B cell (primary cell): Measurements from ENCODE around the gene ADSS2. TPM values are rescaled to one million over a fixed set of nuclear protein-coding genes. Genes with fewer than 3 reads are reported as not detected.
A peak's percentile ranks its signal among the peaks of the same experiment; 100 is the strongest.

Experiments used
- ATAC-seq: fragments of 200-7000 bp; cut with Tn5 transposase; one replicate; pipeline ENCODE4 v1.10.0; 2021; ENCODE audit warnings: low read depth, mild to moderate bottlenecking, moderate number of reproducible peaks, moderate library complexity
- CTCF ChIA-PET: fragments of 350-600 bp; sonication (Branson Sonifier 250); formaldehyde crosslinking; loops from one replicate; lab custom pipeline; 2021; ENCODE audit warnings: antibody characterized with exemption, inconsistent platforms; lab: Charles Lee
- POLR2A ChIA-PET: fragments of 350-600 bp; sonication (Branson Sonifier 250); formaldehyde crosslinking; loops from one replicate; lab custom pipeline; 2021; ENCODE audit warnings: antibody characterized with exemption; lab: Charles Lee
- DNase-seq: peaks from one replicate; pipeline ENCODE4 v3.0.0; 2013
- H2AFZ ChIP-seq: 2 replicates; pipeline ENCODE4 v1.6.1; 2012; ENCODE audit warnings: mild to moderate bottlenecking, low read depth, low read length; ENCODE audit not compliant: insufficient read depth, poor library complexity, severe bottlenecking
- H3K27ac ChIP-seq, 2 donors: 1 replicate in 1 of 2; 2 replicates in 1 of 2; pipeline ENCODE4 v1.5.1; 2012 to 2013; ENCODE audit warnings: low read length in 2 of 2, mild to moderate bottlenecking in 2 of 2, moderate library complexity in 1 of 2
- H3K27me3 ChIP-seq, 4 experiments: fragments of 200-600 bp in 1 of 4; sonication (generic) in 1 of 4; replicated peaks in 1 of 4; 1 replicate in 2 of 4; 2 replicates in 2 of 4; pipeline versions ENCODE4 v1.6.1 to v1.7.0; 2013 to 2016; ENCODE audit warnings: low read length in 3 of 4, mild to moderate bottlenecking in 2 of 4, mixed read lengths in 1 of 4, moderate library complexity in 1 of 4; ENCODE audit not compliant: insufficient read depth in 4 of 4, control insufficient read depth in 3 of 4; ENCODE audit errors: control extremely low read depth in 1 of 4
- H3K36me3 ChIP-seq, 2 experiments: replicated peaks in 1 of 2; 1 replicate in 1 of 2; 2 replicates in 1 of 2; pipeline versions ENCODE4 v1.6.1 to v1.7.1; 2013; ENCODE audit warnings: low read length in 1 of 2; ENCODE audit not compliant: insufficient read depth in 2 of 2, control insufficient read depth in 1 of 2; ENCODE audit errors: control extremely low read depth in 1 of 2, extremely low read depth in 1 of 2
- H3K4me1 ChIP-seq, 2 donors: fragments of 200-600 bp in 1 of 2; sonication (generic) in 1 of 2; 1 replicate in 1 of 2; 2 replicates in 1 of 2; pipeline versions ENCODE4 v1.5.1 to v1.6.1; 2013 to 2017; ENCODE audit warnings: low read length in 2 of 2; ENCODE audit not compliant: control insufficient read depth in 2 of 2, insufficient read depth in 2 of 2
- H3K4me2 ChIP-seq: replicated peaks from 2 replicates; pipeline ENCODE3; 2012; ENCODE audit warnings: mild to moderate bottlenecking, low read depth, low read length; ENCODE audit not compliant: poor library complexity, severe bottlenecking
- H3K4me3 ChIP-seq, 5 experiments: fragments of 200-600 bp in 1 of 5; sonication (generic) in 1 of 5; 1 replicate in 3 of 5; 2 replicates in 2 of 5; pipeline versions ENCODE4 v1.5.1 to v1.7.0; 2011 to 2016; ENCODE audit warnings: low read length in 4 of 5, mild to moderate bottlenecking in 4 of 5, low read depth in 2 of 5, control low read depth in 1 of 5, moderate library complexity in 1 of 5; ENCODE audit not compliant: insufficient read depth in 1 of 5; ENCODE audit errors: control extremely low read depth in 1 of 5, extremely low read depth in 1 of 5
- H3K79me2 ChIP-seq: fragments of 200-600 bp; sonication (generic); one replicate; pipeline ENCODE4 v1.6.0; 2016; ENCODE audit warnings: low read length; ENCODE audit not compliant: control insufficient read depth, insufficient read depth
- H3K9ac ChIP-seq: fragments of 200-600 bp; sonication (generic); 2 replicates; pipeline ENCODE4 v1.6.1; 2017; ENCODE audit warnings: mild to moderate bottlenecking, low read length, moderate library complexity
- H3K9me3 ChIP-seq, 3 donors: one replicate each; pipeline versions ENCODE4 v1.6.1 to v1.7.1; 2013; ENCODE audit warnings: low read length in 2 of 3; ENCODE audit not compliant: control insufficient read depth in 2 of 3, insufficient read depth in 1 of 3; ENCODE audit errors: control extremely low read depth in 1 of 3
- H4K20me1 ChIP-seq: 2 replicates; pipeline ENCODE4 v1.6.0; 2012; ENCODE audit warnings: mild to moderate bottlenecking, low read length; ENCODE audit not compliant: insufficient read depth, control insufficient read depth, poor library complexity, severe bottlenecking
- H3K27ac Mint-ChIP-seq: one replicate; pipeline ENCODE4 v1.8.0; 2021; ENCODE audit warnings: mixed read lengths
- H3K27me3 Mint-ChIP-seq: one replicate; pipeline ENCODE4 v1.8.0; 2021; ENCODE audit warnings: mixed read lengths
- H3K4me1 Mint-ChIP-seq: one replicate; pipeline ENCODE4 v1.8.0; 2021; ENCODE audit warnings: mixed read lengths
- H3K4me3 Mint-ChIP-seq: one replicate; pipeline ENCODE4 v1.8.0; 2021; ENCODE audit warnings: mixed read lengths
- H3K9me3 Mint-ChIP-seq: one replicate; pipeline ENCODE4 v1.8.0; 2022; ENCODE audit warnings: mixed read lengths; ENCODE audit not compliant: insufficient read depth
- CTCF ChIP-seq: fragments of 200-600 bp; IDR thresholded peaks from one replicate; pipeline ENCODE4 v1.8.0; 2022; ENCODE audit warnings: antibody characterized with exemption, mild to moderate bottlenecking
- EZH2 ChIP-seq: IDR thresholded peaks from 2 replicates; pipeline ENCODE4 v1.6.1; 2012; ENCODE audit warnings: borderline replicate concordance, low read depth, mild to moderate bottlenecking, moderate library complexity, low read length; ENCODE audit not compliant: insufficient read depth, poor library complexity, severe bottlenecking
- WGBS: methylation state at CpG from one replicate; pipeline ENCODE4 v1.1.5; 2013; ENCODE audit warnings: missing lambda C conversion rate; ENCODE audit not compliant: insufficient coverage; 5-methylcytosine and 5-hydroxymethylcytosine counted together
- intact Hi-C: fragments of 100-400 bp; cut with micrococcal nuclease; formaldehyde crosslinking; loops from one replicate; pipeline ENCODE4 v1.10.0; 2022
- polyA plus RNA-seq: library from polyadenylated mRNA; depleted of rRNA; stranded (reverse); fragments of >200 nt; gene quantifications from 2 replicates; pipeline ENCODE4 v1.2.3, GENCODE V29; 2012
- total RNA-seq, 2 donors: library from RNA; stranded (reverse); fragments of 120-200 nt in 1 of 2; gene quantifications; 1 replicate in 1 of 2; 2 replicates in 1 of 2; pipeline versions ENCODE4 v1.2.3 to v1.2.4, GENCODE V29; 2013 to 2022

Gene ADSS2
- total and polyA plus RNA-seq, 2 donors (not counting 1 experiment from before 2014, with no cell fraction given) = 13.0 to 48.4 TPM

DNA sequence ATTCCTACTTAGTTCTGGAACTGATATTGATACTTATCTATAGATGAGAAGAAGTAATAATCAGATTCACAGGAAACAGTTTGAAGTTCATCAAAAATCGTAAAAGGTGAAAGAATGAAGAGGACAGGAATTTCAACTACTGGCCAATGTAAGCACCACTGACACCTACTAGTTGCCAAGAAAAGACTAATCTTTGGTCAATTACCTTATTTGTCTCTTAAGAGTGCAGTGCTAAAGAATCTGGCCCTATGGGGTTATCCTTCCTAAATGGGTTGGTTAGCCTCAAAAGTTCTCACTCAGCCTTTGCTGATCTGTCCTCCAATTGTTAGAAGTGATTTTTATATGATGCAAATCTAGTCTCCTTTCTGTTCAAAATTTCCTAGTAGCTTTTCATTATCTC, 29.5 kb downstream of the ADSS2 start:
- no peak overlapping the region for H3K9ac ChIP-seq
- no peaks in the 10 kb centered on the region for H3K27me3 ChIP-seq
- ChIA-PET POLR2A (no interaction called here), CTCF (no interaction called here)
- no peak overlapping the region for H3K27ac ChIP-seq
- Mint-ChIP-seq H3K4me3 (no peak overlapping the region), H3K27ac (peak overlapping the region; percentile 47), H3K27me3 (no peaks in the 10 kb centered on the region), H3K9me3 (no peaks in the 10 kb centered on the region), H3K4me1 (no peaks in the 10 kb centered on the region)
- no peak overlapping the region for H2AFZ ChIP-seq
- no peak for TF ChIP-seq CTCF
- no peak for TF ChIP-seq EZH2
- no peak overlapping the region for H3K4me2 ChIP-seq
- H3K4me3 ChIP-seq = no peak overlapping the region
- ATAC-seq (no peak), DNase-seq (no peak)
- WGBS = no CpG with 5 or more reads among the region's 1 CpG
- H4K20me1 ChIP-seq = no peaks in the 10 kb centered on the region
- H3K9me3 ChIP-seq = no peaks in the 10 kb centered on the region
- intact Hi-C loops = no loop called here
- H3K4me1 ChIP-seq = no peaks in the 10 kb centered on the region
- no peaks in the 10 kb centered on the region for H3K79me2 ChIP-seq
- peaks cover 20 to 72% of the 10 kb centered on the region in 2 experiments for H3K36me3 ChIP-seq

DNA sequence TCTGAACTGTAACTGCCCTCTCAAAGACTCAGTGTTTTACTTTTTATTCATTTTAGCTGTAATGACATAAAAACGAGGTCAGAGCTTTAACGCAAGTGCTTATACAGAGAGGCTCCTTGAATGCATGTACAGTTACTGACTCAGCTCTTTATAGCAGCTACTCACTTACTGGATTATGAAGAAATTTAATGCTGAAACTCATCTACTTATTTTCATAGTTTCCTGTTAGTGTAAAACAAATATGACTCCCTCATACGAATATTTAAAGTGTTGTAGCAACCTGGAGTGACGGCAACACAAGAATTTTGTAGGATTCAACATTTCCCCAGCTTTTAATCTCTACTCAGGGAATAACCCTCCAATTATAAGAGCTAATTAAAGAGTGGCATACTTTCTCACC, 32.7 kb downstream of the ADSS2 start:
- H3K36me3 ChIP-seq = peaks cover 30 to 91% of the 10 kb centered on the region in 2 experiments
- no peak for TF ChIP-seq CTCF
- no peak for TF ChIP-seq EZH2
- H3K9me3 ChIP-seq = no peaks in the 10 kb centered on the region
- H3K27ac ChIP-seq = no peak overlapping the region
- Mint-ChIP-seq H3K27ac (no peak overlapping the region), H3K4me1 (no peaks in the 10 kb centered on the region), H3K27me3 (no peaks in the 10 kb centered on the region), H3K9me3 (no peaks in the 10 kb centered on the region), H3K4me3 (no peak overlapping the region)
- H3K9ac ChIP-seq = no peak overlapping the region
- 100% methylated on average over 1 of the region's 4 CpGs for WGBS
- H3K4me2 ChIP-seq = no peak overlapping the region
- ATAC-seq (no peak), DNase-seq (no peak)
- POLR2A ChIA-PET = no interaction called here
- no peaks in the 10 kb centered on the region for H4K20me1 ChIP-seq
- no peaks in the 10 kb centered on the region for H3K27me3 ChIP-seq
- no peak overlapping the region for H2AFZ ChIP-seq
- intact Hi-C loops = no loop called here
- no peaks in the 10 kb centered on the region for H3K79me2 ChIP-seq
- CTCF ChIA-PET = interaction anchor here (1.4 kb wide), 1 partner anchor 9 kb away, joined by 3 read pairs; no protein-coding TSS in a partner anchor
- H3K4me1 ChIP-seq = no peaks in the 10 kb centered on the region
- H3K4me3 ChIP-seq = no peak overlapping the region
